Panc1 (cell line): Measurements from ENCODE around the gene TWIST2. TPM values are rescaled to one million over a fixed set of nuclear protein-coding genes. Genes with fewer than 3 reads are reported as not detected.

ENCODE experiments used
- ATAC-seq: fragments of 200-7000 bp; cut with Tn5 transposase; 2 replicates; pipeline ENCODE4 v1.9.1; 2020; ENCODE audit warnings: mild to moderate bottlenecking, moderate library complexity
- BruUV-seq: library from RNA; stranded (reverse); fragments of 400-500 nt; replicated peaks from 2 replicates; lab custom pipeline; 2021; lab: Mats Ljungman, UMichigan
- CTCF ChIA-PET: fragments of 300-600 bp; sonication (Branson Sonifier 250); formaldehyde crosslinking; loops from one replicate; lab custom pipeline; 2022; ENCODE audit warnings: antibody characterized with exemption; lab: Charles Lee
- POLR2A ChIA-PET: fragments of 300-600 bp; sonication (Branson Sonifier 250); formaldehyde crosslinking; loops from one replicate; lab custom pipeline; 2022; ENCODE audit warnings: antibody characterized with exemption; lab: Charles Lee
- DNase-seq: peaks from one replicate; pipeline ENCODE4 v3.0.0-alpha.2; 2010; ENCODE audit warnings: low read depth, low spot score
- H3K27ac ChIP-seq: 2 replicates; pipeline ENCODE4 v1.5.1; 2011; ENCODE audit warnings: mild to moderate bottlenecking, low read length, inconsistent platforms
- H3K27me3 ChIP-seq: fragments of 200-500 bp; sonication (Bioruptor generic); 2 replicates; pipeline ENCODE4 v1.6.0; 2014; ENCODE audit warnings: low read length, inconsistent platforms; ENCODE audit not compliant: control insufficient read depth, insufficient read depth
- H3K36me3 ChIP-seq: fragments of 200-500 bp; sonication (Bioruptor generic); 2 replicates; pipeline ENCODE4 v1.5.1; 2014; ENCODE audit warnings: inconsistent platforms, mild to moderate bottlenecking, low read length, moderate library complexity; ENCODE audit not compliant: control insufficient read depth, insufficient read depth
- H3K4me1 ChIP-seq: 2 replicates; pipeline ENCODE4 v1.5.1; 2011; ENCODE audit warnings: inconsistent platforms, mild to moderate bottlenecking, low read length, moderate library complexity; ENCODE audit not compliant: control insufficient read depth, insufficient read depth
- H3K4me3 ChIP-seq, 2 experiments: 2 replicates each; pipeline ENCODE4 v1.5.1; 2011 to 2012; ENCODE audit warnings: low read depth in 2 of 2, low read length in 2 of 2, mild to moderate bottlenecking in 2 of 2, inconsistent platforms in 1 of 2, moderate library complexity in 1 of 2
- H3K9me3 ChIP-seq: fragments of 200-500 bp; sonication (Bioruptor generic); 2 replicates; pipeline ENCODE4 v1.5.1; 2014; ENCODE audit warnings: low read depth, mild to moderate bottlenecking, inconsistent platforms, low read length, moderate library complexity; ENCODE audit not compliant: control insufficient read depth, insufficient read depth
- POLR2AphosphoS5 ChIP-seq: IDR thresholded peaks from 2 replicates; pipeline ENCODE4 v1.6.1; 2012; ENCODE audit warnings: mild to moderate bottlenecking, low read depth, low read length, moderate library complexity
- SIN3A ChIP-seq: IDR thresholded peaks from 2 replicates; pipeline ENCODE4 v1.6.1; 2012; ENCODE audit warnings: low read depth, mild to moderate bottlenecking, low read length, moderate library complexity, borderline replicate concordance; ENCODE audit not compliant: insufficient read depth
- TCF7L2 ChIP-seq: IDR thresholded peaks from 2 replicates; pipeline ENCODE4 v1.6.1; 2011; ENCODE audit warnings: mild to moderate bottlenecking, low read depth, low read length, inconsistent platforms
- in situ Hi-C: cut with HindIII; loops from 2 replicates; pipeline ENCODE4 v1.10.0; 2016; ENCODE audit warnings: low sequenced_read_pairs, low pct_unique_long_range_greater_than_20kb
- intact Hi-C: fragments of 100-400 bp; cut with micrococcal nuclease; formaldehyde crosslinking; loops from one replicate; pipeline ENCODE4 v1.10.0; 2022; ENCODE audit not compliant: unreplicated experiment
- total RNA-seq: library from RNA; stranded (reverse); gene quantifications from one replicate; pipeline ENCODE4 v1.2.1, GENCODE V29; 2021; ENCODE audit not compliant: unreplicated experiment
- TF ChIP-seq, protein P1 (sequence below): fragments of 450-650 bp; IDR thresholded peaks from 2 replicates; pipeline ENCODE4 v1.5.1; 2017; ENCODE audit warnings: mild to moderate bottlenecking
- TF ChIP-seq, protein P2 (sequence below), 2 experiments: IDR thresholded peaks; 2 replicates each; pipeline ENCODE4 v1.6.1; 2011 to 2012; ENCODE audit warnings: low read depth in 2 of 2, control low read depth in 1 of 2, low read length in 1 of 2, mild to moderate bottlenecking in 1 of 2, moderate library complexity in 1 of 2; ENCODE audit not compliant: insufficient read depth in 1 of 2

Gene TWIST2
- total RNA-seq, 1 experiment from 2014 or later = 4.2 TPM

DNA sequence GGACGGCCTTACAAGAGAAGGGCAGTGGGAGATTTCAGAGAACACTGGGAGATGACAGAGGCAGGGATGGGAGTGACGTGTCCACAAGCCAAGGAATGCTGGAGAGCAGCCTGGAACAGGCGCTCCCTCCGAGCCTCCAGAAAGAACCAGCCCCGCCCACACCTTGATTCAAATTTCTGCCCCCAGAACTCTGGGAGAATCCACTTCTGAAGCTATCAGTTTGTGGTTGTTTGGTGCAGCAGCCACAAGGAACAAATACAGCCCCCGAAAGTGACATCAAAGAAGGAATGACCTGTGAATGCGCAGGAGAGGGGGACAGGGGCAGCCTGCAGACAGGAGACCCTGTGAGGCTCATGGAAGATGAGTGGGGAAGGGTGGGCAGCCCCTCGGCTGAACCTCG is 67.3 kb downstream of the TWIST2 start:
- no TSS peak for BruUV-seq
- TF ChIP-seq, protein P1, sequence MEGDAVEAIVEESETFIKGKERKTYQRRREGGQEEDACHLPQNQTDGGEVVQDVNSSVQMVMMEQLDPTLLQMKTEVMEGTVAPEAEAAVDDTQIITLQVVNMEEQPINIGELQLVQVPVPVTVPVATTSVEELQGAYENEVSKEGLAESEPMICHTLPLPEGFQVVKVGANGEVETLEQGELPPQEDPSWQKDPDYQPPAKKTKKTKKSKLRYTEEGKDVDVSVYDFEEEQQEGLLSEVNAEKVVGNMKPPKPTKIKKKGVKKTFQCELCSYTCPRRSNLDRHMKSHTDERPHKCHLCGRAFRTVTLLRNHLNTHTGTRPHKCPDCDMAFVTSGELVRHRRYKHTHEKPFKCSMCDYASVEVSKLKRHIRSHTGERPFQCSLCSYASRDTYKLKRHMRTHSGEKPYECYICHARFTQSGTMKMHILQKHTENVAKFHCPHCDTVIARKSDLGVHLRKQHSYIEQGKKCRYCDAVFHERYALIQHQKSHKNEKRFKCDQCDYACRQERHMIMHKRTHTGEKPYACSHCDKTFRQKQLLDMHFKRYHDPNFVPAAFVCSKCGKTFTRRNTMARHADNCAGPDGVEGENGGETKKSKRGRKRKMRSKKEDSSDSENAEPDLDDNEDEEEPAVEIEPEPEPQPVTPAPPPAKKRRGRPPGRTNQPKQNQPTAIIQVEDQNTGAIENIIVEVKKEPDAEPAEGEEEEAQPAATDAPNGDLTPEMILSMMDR = no peak
- no peak for TF ChIP-seq TCF7L2
- TF ChIP-seq SIN3A = no peak
- TF ChIP-seq POLR2AphosphoS5 = no peak
- TF ChIP-seq, protein P2, sequence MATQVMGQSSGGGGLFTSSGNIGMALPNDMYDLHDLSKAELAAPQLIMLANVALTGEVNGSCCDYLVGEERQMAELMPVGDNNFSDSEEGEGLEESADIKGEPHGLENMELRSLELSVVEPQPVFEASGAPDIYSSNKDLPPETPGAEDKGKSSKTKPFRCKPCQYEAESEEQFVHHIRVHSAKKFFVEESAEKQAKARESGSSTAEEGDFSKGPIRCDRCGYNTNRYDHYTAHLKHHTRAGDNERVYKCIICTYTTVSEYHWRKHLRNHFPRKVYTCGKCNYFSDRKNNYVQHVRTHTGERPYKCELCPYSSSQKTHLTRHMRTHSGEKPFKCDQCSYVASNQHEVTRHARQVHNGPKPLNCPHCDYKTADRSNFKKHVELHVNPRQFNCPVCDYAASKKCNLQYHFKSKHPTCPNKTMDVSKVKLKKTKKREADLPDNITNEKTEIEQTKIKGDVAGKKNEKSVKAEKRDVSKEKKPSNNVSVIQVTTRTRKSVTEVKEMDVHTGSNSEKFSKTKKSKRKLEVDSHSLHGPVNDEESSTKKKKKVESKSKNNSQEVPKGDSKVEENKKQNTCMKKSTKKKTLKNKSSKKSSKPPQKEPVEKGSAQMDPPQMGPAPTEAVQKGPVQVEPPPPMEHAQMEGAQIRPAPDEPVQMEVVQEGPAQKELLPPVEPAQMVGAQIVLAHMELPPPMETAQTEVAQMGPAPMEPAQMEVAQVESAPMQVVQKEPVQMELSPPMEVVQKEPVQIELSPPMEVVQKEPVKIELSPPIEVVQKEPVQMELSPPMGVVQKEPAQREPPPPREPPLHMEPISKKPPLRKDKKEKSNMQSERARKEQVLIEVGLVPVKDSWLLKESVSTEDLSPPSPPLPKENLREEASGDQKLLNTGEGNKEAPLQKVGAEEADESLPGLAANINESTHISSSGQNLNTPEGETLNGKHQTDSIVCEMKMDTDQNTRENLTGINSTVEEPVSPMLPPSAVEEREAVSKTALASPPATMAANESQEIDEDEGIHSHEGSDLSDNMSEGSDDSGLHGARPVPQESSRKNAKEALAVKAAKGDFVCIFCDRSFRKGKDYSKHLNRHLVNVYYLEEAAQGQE (IDR thresholded peaks at IDR 0.05; ENCODE audit: insufficient read depth in 1 of 2, low read depth in 2 of 2, low read length in 1 of 2) = no peak
- CTCF ChIA-PET = interaction anchor here (0.7 kb wide), 1 partner anchor 34 kb away, joined by 3 read pairs; no protein-coding TSS in a partner anchor
- Histone ChIP-seq H3K27me3 (no peaks in the 10 kb centered on the region), H3K4me1 (no peaks in the 10 kb centered on the region), H3K9me3 (no peaks in the 10 kb centered on the region), H3K36me3 (no peaks in the 10 kb centered on the region), H3K27ac (no peak overlapping the region), H3K4me3 (no peak overlapping the region)
- in situ Hi-C loops = no loop called here
- intact Hi-C loops = no loop called here
- DNase-seq (no peak), ATAC-seq (no peak)
- POLR2A ChIA-PET = no interaction called here

DNA sequence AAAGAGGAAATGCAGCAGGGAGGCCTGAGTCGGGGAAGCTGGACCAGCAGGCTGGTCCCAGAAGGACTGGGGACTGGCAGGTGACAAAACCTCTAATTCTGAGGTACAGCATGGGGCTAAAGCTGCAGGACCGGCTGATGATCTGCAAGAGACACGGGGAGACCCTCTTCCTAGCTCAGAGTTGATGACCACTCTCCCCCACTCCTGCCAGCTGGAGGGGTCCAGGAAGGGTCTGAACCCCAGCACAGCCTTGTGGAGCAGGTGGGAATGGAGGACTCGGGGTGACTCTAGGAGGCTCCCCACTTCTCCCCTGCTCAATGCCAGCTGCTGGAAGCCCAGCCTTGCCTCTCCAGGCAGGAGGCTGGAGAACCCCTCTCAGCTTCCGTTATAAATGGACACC is 67.7 kb downstream of the TWIST2 start:
- Histone ChIP-seq H3K36me3 (no peaks in the 10 kb centered on the region), H3K27me3 (no peaks in the 10 kb centered on the region), H3K4me1 (no peaks in the 10 kb centered on the region), H3K27ac (no peak overlapping the region), H3K4me3 (no peak overlapping the region), H3K9me3 (no peaks in the 10 kb centered on the region)
- ChIA-PET CTCF (interaction anchor here (0.7 kb wide), 1 partner anchor 34 kb away, joined by 3 read pairs; no protein-coding TSS in a partner anchor), POLR2A (no interaction called here)
- in situ Hi-C loops = no loop called here
- intact Hi-C loops = no loop called here
- DNase-seq (no peak), ATAC-seq (no peak)
- TF ChIP-seq, protein P1 = no peak
- TF ChIP-seq SIN3A = no peak
- TF ChIP-seq, protein P2 (IDR thresholded peaks at IDR 0.05; ENCODE audit: insufficient read depth in 1 of 2, low read depth in 2 of 2, low read length in 1 of 2) = no peak
- no peak for TF ChIP-seq TCF7L2
- TF ChIP-seq POLR2AphosphoS5 = no peak
- no TSS peak for BruUV-seq
